ENCODE data around the gene CEP55.

Gene CEP55

GRCh38 chr10:93475871-93476270 is 20.5 kb upstream of the CEP55 start:
- peak; percentile 91 for DNase-seq (ENCODE audit: low read depth)
- TF ChIP-seq CTCF (IDR thresholded peaks at IDR 0.05; ENCODE audit: insufficient read depth, low read depth, low read length, missing control alignments) = no peak
- no peak overlapping the region for H3K4me3 ChIP-seq (ENCODE audit: low read length)

GRCh38 chr10:93476756-93477155 is 19.7 kb upstream of the CEP55 start:
- no peak for TF ChIP-seq CTCF (IDR thresholded peaks at IDR 0.05; ENCODE audit: insufficient read depth, low read depth, low read length, missing control alignments)
- H3K4me3 ChIP-seq (ENCODE audit: low read length) = no peak overlapping the region
- DNase-seq (ENCODE audit: low read depth) = no peak

GRCh38 chr10:93478873-93479272 is 17.5 kb upstream of the CEP55 start:
- no peak for TF ChIP-seq CTCF (IDR thresholded peaks at IDR 0.05; ENCODE audit: insufficient read depth, low read depth, low read length, missing control alignments)
- H3K4me3 ChIP-seq (ENCODE audit: low read length) = peak overlapping the region; percentile 84
- no peak for DNase-seq (ENCODE audit: low read depth)

- H3K4me3 ChIP-seq (ENCODE audit: low read length) = peak overlapping the region; percentile 84
- no peak for TF ChIP-seq CTCF (IDR thresholded peaks at IDR 0.05; ENCODE audit: insufficient read depth, low read depth, low read length, missing control alignments)
- peak; percentile 44 for DNase-seq (ENCODE audit: low read depth)
Measured at GRCh38 chr10:93481637-93482144, 14.7 kb upstream of the CEP55 start.

GRCh38 chr10:93482145-93482834 is 14.1 kb upstream of the CEP55 start, which contains the start of gene MYOF:
MYOF (minus strand) TSS chr10:93482334; CDS start chr10:93482194, 140 bp downstream.
- DNase-seq (ENCODE audit: low read depth) = peak; percentile 91
- H3K4me3 ChIP-seq (ENCODE audit: low read length) = peak within 1 kb of the TSS; percentile 84
- TF ChIP-seq CTCF (IDR thresholded peaks at IDR 0.05; ENCODE audit: insufficient read depth, low read depth, low read length, missing control alignments) = peak; percentile 74

- TF ChIP-seq CTCF (IDR thresholded peaks at IDR 0.05; ENCODE audit: insufficient read depth, low read depth, low read length, missing control alignments) = no peak
- no peak for DNase-seq (ENCODE audit: low read depth)
- no peak overlapping the region for H3K4me3 ChIP-seq (ENCODE audit: low read length)
Measured at GRCh38 chr10:93485690-93486089, 10.7 kb upstream of the CEP55 start.

All from epithelial cell of esophagus (primary cell).